Measurements from ENCODE around the gene LRRIQ3. TPM values are rescaled to one million over a fixed set of nuclear protein-coding genes. Genes with fewer than 3 reads are reported as not detected.

LRRIQ3 gene
- 1 to 10 TPM in 1 of 2 donors, under 1 TPM in 1; 0.68 to 5.7 TPM for total RNA-seq

GRCh38 chr1:74197657-74198552 lies at the start of gene LRRIQ3, which contains the start of gene FPGT:
TSS of gene LRRIQ3 (minus strand) at chr1:74198176. CDS start at chr1:74183684, 14,492 bp downstream.
TSS of gene FPGT (plus strand) at chr1:74198242. CDS start at chr1:74198279, 37 bp downstream.
- H3K27me3 ChIP-seq (replicated peaks; ENCODE audit: insufficient read depth): no peaks in the 10 kb centered on the region
- no peaks in the 10 kb centered on the region for H3K4me1 ChIP-seq (replicated peaks)
- H3K9me3 ChIP-seq: no peaks in the 10 kb centered on the region
- peak within 1 kb of the TSS; percentile 80 for H3K27ac ChIP-seq
- peak; percentile 87 for DNase-seq (ENCODE audit: low spot score)
- 2% methylated on average over 41 of the region's 41 CpGs for WGBS
- TF ChIP-seq POLR2A (IDR thresholded peaks at IDR 0.05) (peak; percentile 58), POLR2AphosphoS5 (IDR thresholded peaks at IDR 0.05) (peak; percentile 90)
- TF ChIP-seq, protein P1, sequence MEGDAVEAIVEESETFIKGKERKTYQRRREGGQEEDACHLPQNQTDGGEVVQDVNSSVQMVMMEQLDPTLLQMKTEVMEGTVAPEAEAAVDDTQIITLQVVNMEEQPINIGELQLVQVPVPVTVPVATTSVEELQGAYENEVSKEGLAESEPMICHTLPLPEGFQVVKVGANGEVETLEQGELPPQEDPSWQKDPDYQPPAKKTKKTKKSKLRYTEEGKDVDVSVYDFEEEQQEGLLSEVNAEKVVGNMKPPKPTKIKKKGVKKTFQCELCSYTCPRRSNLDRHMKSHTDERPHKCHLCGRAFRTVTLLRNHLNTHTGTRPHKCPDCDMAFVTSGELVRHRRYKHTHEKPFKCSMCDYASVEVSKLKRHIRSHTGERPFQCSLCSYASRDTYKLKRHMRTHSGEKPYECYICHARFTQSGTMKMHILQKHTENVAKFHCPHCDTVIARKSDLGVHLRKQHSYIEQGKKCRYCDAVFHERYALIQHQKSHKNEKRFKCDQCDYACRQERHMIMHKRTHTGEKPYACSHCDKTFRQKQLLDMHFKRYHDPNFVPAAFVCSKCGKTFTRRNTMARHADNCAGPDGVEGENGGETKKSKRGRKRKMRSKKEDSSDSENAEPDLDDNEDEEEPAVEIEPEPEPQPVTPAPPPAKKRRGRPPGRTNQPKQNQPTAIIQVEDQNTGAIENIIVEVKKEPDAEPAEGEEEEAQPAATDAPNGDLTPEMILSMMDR (IDR thresholded peaks at IDR 0.05): peak in 1 of 4 experiments; percentile 11
- peak within 1 kb of the TSS; percentile 49 to 52 for H3K4me3 ChIP-seq
- no peaks in the 10 kb centered on the region for H3K36me3 ChIP-seq
- intact Hi-C loops (cut with DNase I): loop anchor here (5.0 kb wide), 1 partner anchor 534 kb away; the partner anchor contains the start of genes CRYZ and TYW3

- no peaks in the 10 kb centered on the region for H3K9me3 ChIP-seq
Measured at GRCh38 chr1:74246315-74246714, 48.3 kb upstream of the LRRIQ3 start.

GRCh38 chr1:74245168-74245772 lies 47.3 kb upstream of the LRRIQ3 start:
- TF ChIP-seq POLR2A (IDR thresholded peaks at IDR 0.05) (no peak), POLR2AphosphoS5 (IDR thresholded peaks at IDR 0.05) (no peak)
- TF ChIP-seq, protein P1 (IDR thresholded peaks at IDR 0.05): no peak
- no peak for DNase-seq (ENCODE audit: low spot score)
- H3K36me3 ChIP-seq: no peaks in the 10 kb centered on the region
- H3K27ac ChIP-seq: no peak overlapping the region
- H3K4me1 ChIP-seq (replicated peaks): no peaks in the 10 kb centered on the region
- no peak overlapping the region for H3K4me3 ChIP-seq
- no peaks in the 10 kb centered on the region for H3K27me3 ChIP-seq (replicated peaks; ENCODE audit: insufficient read depth)
- H3K9me3 ChIP-seq: no peaks in the 10 kb centered on the region
- WGBS: 9% methylated on average over 2 of the region's 2 CpGs
- intact Hi-C loops (cut with DNase I): no loop called here

More at GRCh38 chr1:74246315-74246714, 48.3 kb upstream of the LRRIQ3 start:
- H3K27ac ChIP-seq: no peak overlapping the region
- no peak for DNase-seq (ENCODE audit: low spot score)
- intact Hi-C loops (cut with DNase I): no loop called here
- 51% methylated on average over 2 of the region's 2 CpGs for WGBS
- no peak overlapping the region for H3K4me3 ChIP-seq
- H3K36me3 ChIP-seq: no peaks in the 10 kb centered on the region
- TF ChIP-seq POLR2AphosphoS5 (IDR thresholded peaks at IDR 0.05) (no peak), POLR2A (IDR thresholded peaks at IDR 0.05) (no peak)
- TF ChIP-seq, protein P1 (IDR thresholded peaks at IDR 0.05): no peak
- H3K27me3 ChIP-seq (replicated peaks; ENCODE audit: insufficient read depth): no peaks in the 10 kb centered on the region
- H3K4me1 ChIP-seq (replicated peaks): no peaks in the 10 kb centered on the region

GRCh38 chr1:74237787-74238186 lies 39.8 kb upstream of the LRRIQ3 start:
- WGBS: 93% methylated on average over 4 of the region's 4 CpGs
- Histone ChIP-seq H3K4me3 (no peak overlapping the region), H3K36me3 (no peaks in the 10 kb centered on the region), H3K4me1 (replicated peaks) (no peaks in the 10 kb centered on the region), H3K27me3 (replicated peaks; ENCODE audit: insufficient read depth) (no peaks in the 10 kb centered on the region), H3K9me3 (no peaks in the 10 kb centered on the region), H3K27ac (no peak overlapping the region)
- no peak for DNase-seq (ENCODE audit: low spot score)
- TF ChIP-seq POLR2A (IDR thresholded peaks at IDR 0.05) (no peak), POLR2AphosphoS5 (IDR thresholded peaks at IDR 0.05) (no peak)
- TF ChIP-seq, protein P1 (IDR thresholded peaks at IDR 0.05): no peak
- intact Hi-C loops (cut with DNase I): no loop called here
